Measurements from ENCODE around the gene NECTIN4. TPM values are rescaled to one million over a fixed set of nuclear protein-coding genes. Genes with fewer than 3 reads are reported as not detected.

The NECTIN4 gene
- total RNA-seq, 4 donors from 2014 or later: 0.72 TPM; not detected in 3

DNA sequence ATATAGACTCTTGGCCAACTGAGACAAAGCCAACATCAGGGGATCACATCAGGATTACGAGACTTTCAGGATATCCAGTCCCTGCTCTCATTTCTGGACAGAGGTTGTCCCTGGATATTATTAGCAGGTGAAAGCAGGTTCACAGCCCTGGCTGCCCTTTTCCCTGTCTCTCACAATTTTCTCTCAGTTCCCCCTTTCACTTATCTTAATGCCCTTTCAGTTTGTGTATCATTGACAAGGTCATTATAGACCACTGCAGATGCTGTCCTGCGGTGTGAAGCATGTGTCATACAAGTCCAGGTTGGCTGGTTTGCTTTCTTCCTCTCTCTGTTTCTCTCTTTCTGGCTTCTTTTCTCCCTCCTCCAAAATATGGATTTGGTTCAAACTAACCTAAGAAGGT lies 6.7 kb upstream of the NECTIN4 start:
- ATAC-seq (ENCODE audit: low FRiP score) (no peak), DNase-seq (ENCODE audit: low spot score) (no peak)
- TF ChIP-seq, protein P1, sequence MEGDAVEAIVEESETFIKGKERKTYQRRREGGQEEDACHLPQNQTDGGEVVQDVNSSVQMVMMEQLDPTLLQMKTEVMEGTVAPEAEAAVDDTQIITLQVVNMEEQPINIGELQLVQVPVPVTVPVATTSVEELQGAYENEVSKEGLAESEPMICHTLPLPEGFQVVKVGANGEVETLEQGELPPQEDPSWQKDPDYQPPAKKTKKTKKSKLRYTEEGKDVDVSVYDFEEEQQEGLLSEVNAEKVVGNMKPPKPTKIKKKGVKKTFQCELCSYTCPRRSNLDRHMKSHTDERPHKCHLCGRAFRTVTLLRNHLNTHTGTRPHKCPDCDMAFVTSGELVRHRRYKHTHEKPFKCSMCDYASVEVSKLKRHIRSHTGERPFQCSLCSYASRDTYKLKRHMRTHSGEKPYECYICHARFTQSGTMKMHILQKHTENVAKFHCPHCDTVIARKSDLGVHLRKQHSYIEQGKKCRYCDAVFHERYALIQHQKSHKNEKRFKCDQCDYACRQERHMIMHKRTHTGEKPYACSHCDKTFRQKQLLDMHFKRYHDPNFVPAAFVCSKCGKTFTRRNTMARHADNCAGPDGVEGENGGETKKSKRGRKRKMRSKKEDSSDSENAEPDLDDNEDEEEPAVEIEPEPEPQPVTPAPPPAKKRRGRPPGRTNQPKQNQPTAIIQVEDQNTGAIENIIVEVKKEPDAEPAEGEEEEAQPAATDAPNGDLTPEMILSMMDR (IDR thresholded peaks at IDR 0.05): no peak

DNA sequence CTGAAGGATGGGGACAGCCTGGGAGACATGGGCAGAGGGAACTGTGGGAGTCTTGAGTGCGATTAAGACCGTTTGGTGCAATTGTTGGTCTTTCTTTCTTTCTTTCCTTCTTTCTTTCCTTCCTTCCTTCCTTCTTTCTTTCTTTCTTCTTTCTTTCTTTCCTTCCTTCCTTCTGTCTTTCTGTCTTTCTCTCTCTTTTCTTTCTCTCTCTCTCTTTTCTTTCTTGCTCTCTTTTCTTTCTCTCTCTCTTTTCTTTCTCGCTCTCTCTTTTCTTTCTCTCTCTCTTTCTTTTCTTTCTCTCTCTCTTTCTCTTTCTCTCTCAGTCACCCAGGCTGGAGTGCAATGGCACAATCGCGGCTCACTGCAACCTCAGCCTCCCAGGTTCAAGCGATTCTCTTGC lies 5.9 kb upstream of the NECTIN4 start:
- no peak for DNase-seq (ENCODE audit: low spot score)
- no peak for ATAC-seq (ENCODE audit: low FRiP score)
- TF ChIP-seq, protein P1 (IDR thresholded peaks at IDR 0.05): no peak

DNA sequence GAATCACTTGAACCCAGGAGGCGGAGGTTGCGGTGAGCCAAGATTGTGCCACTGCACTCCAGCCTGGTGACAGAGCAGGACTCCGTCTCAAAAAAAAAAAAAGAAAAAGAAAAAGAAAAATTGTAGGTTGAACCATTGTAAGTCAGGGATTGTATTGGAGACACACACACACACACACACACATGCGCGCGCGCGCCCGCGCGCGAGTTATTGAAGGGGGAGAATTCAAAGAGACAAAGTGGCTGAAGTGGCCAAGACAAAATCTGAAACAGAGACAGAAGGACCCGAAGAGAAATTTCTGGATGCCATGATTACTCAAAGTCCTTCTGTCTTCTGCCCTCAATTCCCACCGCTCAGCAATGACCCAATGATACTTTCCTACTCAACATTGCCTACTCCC lies 5.1 kb upstream of the NECTIN4 start:
- TF ChIP-seq, protein P1 (IDR thresholded peaks at IDR 0.05): no peak
- DNase-seq (ENCODE audit: low spot score) (no peak), ATAC-seq (ENCODE audit: low FRiP score) (no peak)

- DNase-seq (ENCODE audit: low spot score): no peak
- no peak for ATAC-seq (ENCODE audit: low FRiP score)
- TF ChIP-seq, protein P1 (IDR thresholded peaks at IDR 0.05): no peak
Observed at GRCh38 chr1:161092621-161093028, 3.3 kb upstream of the NECTIN4 start.

GRCh38 chr1:161091796-161092507 lies 2.6 kb upstream of the NECTIN4 start:
- DNase-seq (ENCODE audit: low spot score) (no peak), ATAC-seq (ENCODE audit: low FRiP score) (no peak)
- TF ChIP-seq, protein P1 (IDR thresholded peaks at IDR 0.05): no peak

DNA sequence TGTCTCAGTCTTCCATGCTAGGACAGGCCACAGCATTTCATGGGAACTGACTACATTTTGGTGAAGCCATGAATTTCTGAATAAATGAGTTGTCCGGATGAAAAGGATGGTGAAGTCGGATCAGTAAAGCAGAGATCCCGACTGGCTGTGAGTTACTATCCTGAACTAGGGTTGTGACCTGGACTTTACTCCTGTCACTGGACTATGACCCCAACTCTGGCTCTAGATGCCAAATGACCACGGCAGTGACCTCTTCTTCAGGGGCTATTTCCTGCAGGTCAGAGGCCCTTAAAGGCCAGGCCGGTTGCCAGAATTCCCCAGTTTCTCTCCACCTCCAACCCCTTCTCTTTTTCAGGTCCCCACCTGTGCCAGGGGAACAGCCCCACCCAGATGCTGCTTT lies 1.7 kb upstream of the NECTIN4 start:
- TF ChIP-seq, protein P1 (IDR thresholded peaks at IDR 0.05): no peak
- DNase-seq (ENCODE audit: low spot score) (no peak), ATAC-seq (ENCODE audit: low FRiP score) (no peak)

- TF ChIP-seq, protein P1 (IDR thresholded peaks at IDR 0.05): no peak
- ATAC-seq (ENCODE audit: low FRiP score) (no peak), DNase-seq (ENCODE audit: low spot score) (no peak)
Observed at GRCh38 chr1:161090617-161091016, 1.3 kb upstream of the NECTIN4 start.
